ENCODE results near the gene SLC30A3.
"Not testable (repeated sequence)": the region's sequence is repeated elsewhere in the genome, so short reads cannot be mapped to it uniquely, and the experiment has no call there.

SLC30A3 gene

DNA sequence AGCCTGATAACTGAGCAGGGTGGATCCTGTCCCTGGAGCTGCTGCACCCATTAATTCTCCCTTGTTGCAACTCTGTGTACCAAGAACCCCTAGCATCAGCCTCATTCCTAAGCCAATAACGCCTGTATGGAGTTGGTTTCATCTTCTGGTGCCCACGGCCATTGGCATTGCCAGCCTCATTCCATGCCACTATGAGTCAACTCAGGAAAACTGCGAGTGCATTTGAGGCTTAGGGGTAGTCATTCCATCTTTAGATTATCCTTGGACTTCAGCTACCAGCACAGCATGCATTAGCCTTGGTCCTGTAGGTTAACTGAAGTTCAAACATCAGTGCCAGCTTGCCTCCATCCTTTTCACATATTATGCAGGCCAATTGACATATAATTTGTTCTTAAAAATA is 18.0 kb upstream of the SLC30A3 start:
- no peak for TF ChIP-seq CTCF (conservative IDR thresholded peaks at IDR 0.05; ENCODE audit: low read depth)
- ChIA-PET CTCF (interaction anchor here (0.6 to 4.0 kb wide), 7 partner anchors 15 to 373 kb away, joined by 3 to 36 read pairs (median 6); no protein-coding TSS in a partner anchor), POLR2A (ENCODE audit: low non-redundant PET) (interaction anchor here (0.6 kb wide), 1 partner anchor 38 kb away, joined by 6 read pairs; no protein-coding TSS in a partner anchor)
- DNase-seq (ENCODE audit: low spot score) = no peak
- H3K27ac ChIP-seq = no peak overlapping the region

- TF ChIP-seq CTCF (conservative IDR thresholded peaks at IDR 0.05; ENCODE audit: low read depth) = no peak
- ChIA-PET CTCF (interaction anchor here (0.6 kb wide), 1 partner anchor 13 kb away, joined by 3 read pairs; no protein-coding TSS in a partner anchor), POLR2A (ENCODE audit: low non-redundant PET) (no interaction called here)
- H3K27ac ChIP-seq = no peak overlapping the region
- DNase-seq (ENCODE audit: low spot score) = no peak
Observed at GRCh38 chr2:27278010-27278409, 15.2 kb upstream of the SLC30A3 start.

DNA sequence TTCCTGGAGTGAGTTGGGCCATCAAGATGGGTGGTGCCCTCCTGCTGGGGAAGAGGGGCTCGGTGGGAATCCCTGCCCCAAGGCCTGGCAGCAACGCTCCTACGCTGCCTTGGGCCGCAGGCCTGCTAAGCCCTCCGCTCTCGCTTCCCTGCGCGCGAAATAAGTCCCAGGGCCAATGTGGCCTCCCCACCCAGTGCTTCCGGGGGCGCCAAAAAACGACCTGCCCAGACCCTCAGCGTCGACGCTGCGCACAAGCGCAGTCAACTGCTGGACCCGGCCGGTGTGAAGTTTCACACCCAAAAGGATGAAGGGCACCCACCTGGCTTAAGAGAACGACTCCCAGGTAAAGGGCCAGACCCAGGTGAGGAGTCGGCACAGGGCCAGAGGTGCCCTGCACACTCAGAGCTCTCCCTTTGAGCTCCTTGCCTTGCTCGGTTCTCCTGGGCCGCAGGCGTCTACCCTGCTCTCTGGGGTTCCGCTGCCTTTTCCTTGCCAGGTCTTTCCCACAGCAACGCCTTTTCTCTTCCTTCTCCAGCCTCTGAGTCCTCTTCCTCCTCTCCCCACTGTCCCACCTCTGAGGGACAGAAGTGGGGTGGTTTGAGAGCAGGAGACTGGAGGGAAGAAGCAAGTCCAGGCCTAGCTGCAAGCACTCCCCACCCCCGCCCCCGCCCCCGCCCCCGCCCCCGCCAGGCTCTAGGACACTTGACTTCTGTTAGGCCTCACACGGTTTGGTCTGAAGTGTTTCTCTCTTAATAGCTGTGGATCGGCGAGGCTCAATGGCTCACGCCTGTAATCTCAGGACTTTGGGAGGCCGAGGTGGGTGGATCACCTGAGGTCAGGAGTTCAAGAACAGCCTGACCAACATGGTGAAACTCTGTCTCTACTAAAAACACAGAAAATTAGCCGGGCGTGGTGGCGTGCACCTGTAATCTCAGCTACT is 12.6 kb upstream of the SLC30A3 start, which contains the start of gene DNAJC5G:
TSS of gene DNAJC5G (plus strand) at position 223 of the 940 bp plus-strand sequence. CDS start 1,296 bp downstream, outside the sequence.
- no peak for TF ChIP-seq CTCF (conservative IDR thresholded peaks at IDR 0.05; ENCODE audit: low read depth)
- ChIA-PET CTCF (no interaction called here), POLR2A (ENCODE audit: low non-redundant PET) (no interaction called here)
- DNase-seq (ENCODE audit: low spot score) = no peak
- no peak within 1 kb of the TSS for H3K27ac ChIP-seq

DNA sequence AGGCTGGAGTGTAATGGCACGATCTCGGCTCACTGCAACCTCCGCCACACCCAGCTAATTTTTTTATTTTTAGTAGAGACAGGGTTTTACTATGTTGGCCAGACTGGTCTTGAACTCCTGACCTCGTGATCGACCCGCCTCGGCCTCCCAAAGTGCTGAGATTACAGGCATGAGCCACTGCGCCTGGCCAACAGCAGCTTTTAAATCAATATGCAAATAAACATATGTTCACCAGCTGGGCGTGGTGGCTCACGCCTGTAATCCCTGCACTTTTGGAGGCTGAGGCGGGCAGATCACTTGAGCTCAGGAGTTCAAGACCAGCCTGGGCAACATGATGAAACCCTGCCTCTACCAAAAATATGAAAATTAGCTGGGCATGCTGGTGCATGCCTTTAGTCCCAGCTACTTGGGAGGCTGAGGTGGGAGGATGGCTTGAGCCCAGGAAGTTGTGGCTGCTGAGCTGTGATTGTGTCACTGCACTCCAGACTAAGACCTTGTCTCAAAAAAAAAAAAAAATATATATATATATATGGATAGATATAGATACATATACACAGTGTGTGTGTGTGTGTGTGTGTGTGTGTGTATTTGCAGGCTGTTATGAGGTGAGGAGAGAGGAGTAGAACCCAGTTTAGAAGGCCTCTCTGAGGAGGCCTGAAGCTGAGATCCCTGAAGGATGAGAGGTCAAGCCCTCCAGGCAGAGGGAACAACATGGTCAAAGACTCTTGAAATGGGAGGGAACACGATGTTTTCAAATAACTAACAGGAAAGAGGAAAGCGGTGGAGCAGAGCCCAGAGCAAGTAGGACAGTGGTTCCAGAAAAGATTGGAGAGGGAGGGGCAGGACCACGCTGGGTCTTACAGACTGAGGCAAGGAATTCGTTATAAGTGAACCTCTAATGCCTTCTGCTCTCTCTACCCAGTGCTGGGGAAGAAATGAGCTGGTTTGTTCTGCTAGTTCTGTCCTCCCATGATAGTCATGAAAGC is 10.0 kb upstream of the SLC30A3 start:
- POLR2A ChIA-PET (ENCODE audit: low non-redundant PET) = interaction anchor here (0.6 kb wide), 1 partner anchor 91 kb away, joined by 3 read pairs; no protein-coding TSS in a partner anchor
- not testable (repeated sequence) for H3K27ac ChIP-seq; DNase-seq (ENCODE audit: low spot score)
- CTCF ChIA-PET = interaction anchor here (0.5 to 0.9 kb wide), 3 partner anchors 9 to 30 kb away, joined by 3 to 4 read pairs (median 3); partner anchors contain the start of gene TRIM54

GRCh38 chr2:27271631-27272340 is 8.9 kb upstream of the SLC30A3 start:
- POLR2A ChIA-PET (ENCODE audit: low non-redundant PET) = no interaction called here

More at GRCh38 chr2:27271631-27272340, 8.9 kb upstream of the SLC30A3 start:
- CTCF ChIA-PET = interaction anchor here (0.6 to 0.8 kb wide), 2 partner anchors 8 to 222 kb away, joined by 3 to 4 read pairs; no protein-coding TSS in a partner anchor
- DNase-seq (ENCODE audit: low spot score) = no peak
- TF ChIP-seq CTCF (conservative IDR thresholded peaks at IDR 0.05; ENCODE audit: low read depth) = no peak
- H3K27ac ChIP-seq = no peak overlapping the region
